CD4-positive, alpha-beta T cell (primary cell): ENCODE data around the gene FBXL5. TPM values are rescaled to one million over a fixed set of nuclear protein-coding genes. Genes with fewer than 3 reads are reported as not detected.

ENCODE experiments used
- ATAC-seq: fragments of 200-7000 bp; cut with Tn5 transposase; one replicate; pipeline ENCODE4 v1.10.0; 2022; ENCODE audit warnings: mild to moderate bottlenecking; ENCODE audit not compliant: poor library complexity
- CTCF ChIA-PET: fragments of 350-600 bp; sonication (Branson Sonifier 250); formaldehyde crosslinking; loops from one replicate; lab custom pipeline; 2021; ENCODE audit warnings: antibody characterized with exemption, inconsistent platforms; lab: Charles Lee
- POLR2A ChIA-PET: fragments of 350-600 bp; sonication (Branson Sonifier 250); formaldehyde crosslinking; loops from one replicate; lab custom pipeline; 2021; ENCODE audit warnings: antibody characterized with exemption, inconsistent platforms; lab: Charles Lee
- DNase-seq, 14 experiments: peaks; one replicate each; pipeline ENCODE4 v3.0.0-alpha.2; 2013 to 2020; ENCODE audit warnings: mixed read lengths in 2 of 14
- H3K27ac ChIP-seq, 2 donors: one replicate each; pipeline versions ENCODE4 v1.5.1 to v1.7.0; 2013; ENCODE audit warnings: low read length in 2 of 2, low read depth in 1 of 2, mild to moderate bottlenecking in 1 of 2
- H3K27me3 ChIP-seq, 2 experiments: 1 replicate in 1 of 2; 2 replicates in 1 of 2; pipeline versions ENCODE4 v1.6.1 to v1.7.0; 2013; ENCODE audit warnings: low read length in 2 of 2, control low read depth in 1 of 2, mild to moderate bottlenecking in 1 of 2, moderate library complexity in 1 of 2; ENCODE audit not compliant: insufficient read depth in 2 of 2, control insufficient read depth in 1 of 2
- H3K36me3 ChIP-seq: one replicate; pipeline ENCODE4 v1.6.1; 2013; ENCODE audit warnings: low read length, control low read depth; ENCODE audit not compliant: insufficient read depth
- H3K4me1 ChIP-seq: one replicate; pipeline ENCODE4 v1.6.1; 2013; ENCODE audit warnings: low read length, control low read depth; ENCODE audit not compliant: insufficient read depth
- H3K4me3 ChIP-seq: one replicate; pipeline ENCODE4 v1.5.1; 2013; ENCODE audit warnings: mild to moderate bottlenecking, low read length, moderate library complexity
- H3K9me3 ChIP-seq, 2 experiments: 1 replicate in 1 of 2; 2 replicates in 1 of 2; pipeline versions ENCODE4 v1.6.1 to v1.7.0; 2013; ENCODE audit warnings: low read length in 2 of 2, mild to moderate bottlenecking in 2 of 2, control low read depth in 1 of 2, moderate library complexity in 1 of 2; ENCODE audit not compliant: control insufficient read depth in 1 of 2, insufficient read depth in 1 of 2
- H3K27ac Mint-ChIP-seq: one replicate; pipeline ENCODE4 v1.8.0; 2020; ENCODE audit warnings: mixed read lengths
- H3K27me3 Mint-ChIP-seq: one replicate; pipeline ENCODE4 v1.8.0; 2021; ENCODE audit warnings: mixed read lengths
- H3K36me3 Mint-ChIP-seq: one replicate; pipeline ENCODE4 v1.8.0; 2021; ENCODE audit warnings: low read depth, mixed read lengths
- H3K4me1 Mint-ChIP-seq: one replicate; pipeline ENCODE4 v1.8.0; 2021; ENCODE audit warnings: low read depth, mixed read lengths
- H3K4me3 Mint-ChIP-seq: one replicate; pipeline ENCODE4 v1.8.0; 2020; ENCODE audit warnings: mild to moderate bottlenecking, mixed read lengths
- H3K9me3 Mint-ChIP-seq: one replicate; pipeline ENCODE4 v1.8.0; 2020; ENCODE audit warnings: mixed read lengths
- CTCF ChIP-seq: fragments of 200-600 bp; IDR thresholded peaks from one replicate; pipeline ENCODE4 v1.8.0; 2022; ENCODE audit warnings: antibody characterized with exemption, mild to moderate bottlenecking
- intact Hi-C, 2 experiments: fragments of 100-400 bp; cut with DNase I in 1 of 2; cut with micrococcal nuclease in 1 of 2; formaldehyde crosslinking; loops; one replicate each; pipeline versions ENCODE4 v1.15.1 to v1.9.0; 2023 to 2025; cut with DNase I, micrococcal nuclease
- total RNA-seq, 174 experiments: library from RNA in 2 of 174; stranded (reverse) in 2 of 174; gene quantifications; one replicate each; pipeline ENCODE4 v1.2.3 and lab custom pipeline; 2021 to 2026

Gene FBXL5
- total RNA-seq, 2 experiments from 2014 or later = 60.1 to 62.5 TPM

- CTCF ChIA-PET = no interaction called here
- no peak overlapping the region for H3K4me3 ChIP-seq
- H3K27ac Mint-ChIP-seq = no peak overlapping the region
- no peaks in the 10 kb centered on the region for H3K27me3 Mint-ChIP-seq
- no peaks in the 10 kb centered on the region for H3K9me3 ChIP-seq
- intact Hi-C loops = no loop called here
- H3K36me3 ChIP-seq = no peaks in the 10 kb centered on the region
- POLR2A ChIA-PET = no interaction called here
- H3K27me3 ChIP-seq = no peaks in the 10 kb centered on the region
- H3K36me3 Mint-ChIP-seq = no peaks in the 10 kb centered on the region
- DNase-seq = no peak
- no peak overlapping the region for H3K4me3 Mint-ChIP-seq
- no peaks in the 10 kb centered on the region for H3K4me1 ChIP-seq
- ATAC-seq = no peak
- H3K4me1 Mint-ChIP-seq = no peaks in the 10 kb centered on the region
- no peaks in the 10 kb centered on the region for H3K9me3 Mint-ChIP-seq
- no peak overlapping the region for H3K27ac ChIP-seq
- TF ChIP-seq CTCF = no peak
Measured at GRCh38 chr4:15673337-15673736, 18.2 kb upstream of the FBXL5 start.

GRCh38 chr4:15672101-15672500 is 16.9 kb upstream of the FBXL5 start:
- Histone ChIP-seq H3K4me3 (no peak overlapping the region), H3K27ac (no peak overlapping the region), H3K4me1 (no peaks in the 10 kb centered on the region), H3K36me3 (no peaks in the 10 kb centered on the region), H3K9me3 (no peaks in the 10 kb centered on the region), H3K27me3 (no peaks in the 10 kb centered on the region)
- no peaks in the 10 kb centered on the region for H3K4me1 Mint-ChIP-seq
- intact Hi-C loops = no loop called here
- TF ChIP-seq CTCF = no peak
- DNase-seq (no peak), ATAC-seq (no peak)
- H3K4me3 Mint-ChIP-seq = no peak overlapping the region
- CTCF ChIA-PET = no interaction called here
- no peaks in the 10 kb centered on the region for H3K27me3 Mint-ChIP-seq
- no peaks in the 10 kb centered on the region for H3K36me3 Mint-ChIP-seq
- H3K9me3 Mint-ChIP-seq = no peaks in the 10 kb centered on the region
- no peak overlapping the region for H3K27ac Mint-ChIP-seq
- POLR2A ChIA-PET = interaction anchor here (0.8 kb wide), 1 partner anchor 16 kb away, joined by 3 read pairs; no protein-coding TSS in a partner anchor

GRCh38 chr4:15670576-15670975 is 15.4 kb upstream of the FBXL5 start:
- CTCF ChIA-PET = interaction anchor here (1.0 to 1.1 kb wide), 2 partner anchors 9 to 11 kb away, joined by 3 to 4 read pairs; no protein-coding TSS in a partner anchor
- H3K4me3 Mint-ChIP-seq = no peak overlapping the region
- H3K27ac Mint-ChIP-seq = no peak overlapping the region
- H3K4me1 Mint-ChIP-seq = no peaks in the 10 kb centered on the region
- ATAC-seq (no peak), DNase-seq (no peak)
- H3K27me3 Mint-ChIP-seq = no peaks in the 10 kb centered on the region
- TF ChIP-seq CTCF = no peak
- H3K36me3 ChIP-seq = no peaks in the 10 kb centered on the region
- no peaks in the 10 kb centered on the region for H3K9me3 ChIP-seq
- intact Hi-C loops = no loop called here
- H3K36me3 Mint-ChIP-seq = no peaks in the 10 kb centered on the region
- no peak overlapping the region for H3K27ac ChIP-seq
- no peaks in the 10 kb centered on the region for H3K4me1 ChIP-seq
- no peak overlapping the region for H3K4me3 ChIP-seq
- H3K9me3 Mint-ChIP-seq = no peaks in the 10 kb centered on the region
- H3K27me3 ChIP-seq = no peaks in the 10 kb centered on the region
- POLR2A ChIA-PET = interaction anchor here (1.2 kb wide), 1 partner anchor 19 kb away, joined by 4 read pairs; no protein-coding TSS in a partner anchor
